ENCODE measurements around the gene CDCP1. TPM values are rescaled to one million over a fixed set of nuclear protein-coding genes. Genes with fewer than 3 reads are reported as not detected.
A peak's percentile ranks its signal among the peaks of the same experiment; 100 is the strongest.

CDCP1 gene
- polyA plus RNA-seq, 3 donors from 2014 or later = 1.1 to 3.3 (median 2.0) TPM

GRCh38 chr3:45105855-45106671 is 40.1 kb downstream of the CDCP1 start:
- peak overlapping the region in 5 of 6 donors; percentile 14 to 84 (median 43) for H3K27ac Mint-ChIP-seq
- no peaks in the 10 kb centered on the region for H3K9me3 Mint-ChIP-seq
- peaks cover 69 to 80% of the 10 kb centered on the region in 2 donors for H3K4me1 Mint-ChIP-seq
- peak overlapping the region; percentile 44 to 68 (median 54) for H3K4me3 Mint-ChIP-seq
- H3K36me3 Mint-ChIP-seq = peaks cover 0 to 4% (median 0%) of the 10 kb centered on the region in 3 donors
- DNase-seq = peak; percentile 78 to 82 (median 78)
- H3K27me3 Mint-ChIP-seq (ENCODE audit: low read depth in 3 of 3) = peaks cover 6 to 15% (median 15%) of the 10 kb centered on the region in 3 donors

GRCh38 chr3:45104715-45105711 is 41.2 kb downstream of the CDCP1 start:
- H3K27ac Mint-ChIP-seq = peak overlapping the region in 5 of 6 donors; percentile 14 to 84 (median 46)
- peaks cover 62 to 78% of the 10 kb centered on the region in 2 donors for H3K4me1 Mint-ChIP-seq
- H3K9me3 Mint-ChIP-seq = no peaks in the 10 kb centered on the region
- DNase-seq = no peak
- H3K4me3 Mint-ChIP-seq = peak overlapping the region; percentile 44 to 68 (median 54)
- peaks cover 10 to 22% (median 17%) of the 10 kb centered on the region in 3 donors for H3K27me3 Mint-ChIP-seq (ENCODE audit: low read depth in 3 of 3)
- H3K36me3 Mint-ChIP-seq = peaks cover 0 to 4% (median 0%) of the 10 kb centered on the region in 3 donors

- Mint-ChIP-seq H3K27ac (peak overlapping the region in 1 of 6 donors; percentile 12), H3K27me3 (ENCODE audit: low read depth in 3 of 3) (peaks cover 14 to 31% (median 17%) of the 10 kb centered on the region in 3 donors), H3K9me3 (no peaks in the 10 kb centered on the region), H3K4me1 (peaks cover 52 to 68% of the 10 kb centered on the region in 2 donors), H3K36me3 (peaks cover 0 to 4% (median 0%) of the 10 kb centered on the region in 3 donors), H3K4me3 (peak overlapping the region in 4 of 5 donors; percentile 27 to 53 (median 40))
- no peak for DNase-seq
Observed at GRCh38 chr3:45103753-45104714, 42.1 kb downstream of the CDCP1 start.

DNA sequence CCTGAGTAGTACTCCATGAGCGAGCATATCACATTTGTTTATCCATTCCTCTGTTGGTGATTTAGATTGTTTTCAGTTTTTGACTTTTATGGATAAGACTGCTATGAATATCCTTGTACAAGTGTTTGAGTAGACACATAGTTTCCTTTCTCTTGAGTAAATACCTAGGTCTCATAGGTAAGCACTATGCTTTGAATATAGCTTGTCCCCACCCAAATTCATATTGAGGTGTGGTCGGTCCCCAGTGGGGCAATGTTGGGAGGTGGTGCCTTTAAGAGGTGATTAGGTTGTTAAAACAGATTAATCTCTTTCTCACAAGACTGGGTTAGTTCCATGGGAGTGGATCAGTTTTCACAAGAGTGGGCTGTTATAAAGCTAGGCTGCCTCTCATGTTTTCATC is 42.8 kb downstream of the CDCP1 start:
- Mint-ChIP-seq H3K4me1 (peaks cover 52 to 66% of the 10 kb centered on the region in 2 donors), H3K4me3 (peak overlapping the region in 3 of 5 donors; percentile 23 to 34 (median 27)), H3K36me3 (peaks cover 0 to 4% (median 0%) of the 10 kb centered on the region in 3 donors)

DNA sequence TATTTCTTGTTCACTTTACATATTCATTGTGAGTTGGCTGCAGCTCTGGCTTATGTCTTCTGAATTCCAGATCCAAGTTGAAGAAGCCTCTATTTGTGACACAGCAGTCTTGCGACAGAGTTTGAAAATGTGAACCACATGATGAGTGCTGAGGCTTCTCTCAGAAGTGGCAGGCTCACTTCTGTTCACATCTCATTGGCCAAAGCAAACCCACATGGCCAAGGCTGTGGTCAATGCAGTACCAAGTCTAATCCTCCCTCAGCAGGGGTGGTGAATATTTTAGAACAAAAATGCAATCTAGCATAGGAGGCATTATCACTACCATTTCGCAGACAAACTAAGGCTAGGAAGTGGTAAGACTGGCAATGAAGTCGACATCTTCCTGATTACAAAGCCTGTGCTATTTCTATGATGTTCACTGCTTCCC is 45.2 kb downstream of the CDCP1 start:
- H3K9me3 Mint-ChIP-seq = no peaks in the 10 kb centered on the region
- H3K4me3 Mint-ChIP-seq = peak overlapping the region in 1 of 5 donors; percentile 27
- H3K27ac Mint-ChIP-seq = no peak overlapping the region
- H3K36me3 Mint-ChIP-seq = peaks cover 0 to 4% (median 0%) of the 10 kb centered on the region in 3 donors
- peaks cover 17 to 34% (median 20%) of the 10 kb centered on the region in 3 donors for H3K27me3 Mint-ChIP-seq (ENCODE audit: low read depth in 3 of 3)
- peak in 2 of 3 donors; percentile 27 to 31 for DNase-seq
- H3K4me1 Mint-ChIP-seq = peaks cover 34 to 45% of the 10 kb centered on the region in 2 donors

More for the DNA sequence above, 42.8 kb downstream of the CDCP1 start:
- Mint-ChIP-seq H3K9me3 (no peaks in the 10 kb centered on the region), H3K27me3 (ENCODE audit: low read depth in 3 of 3) (peaks cover 14 to 31% (median 17%) of the 10 kb centered on the region in 3 donors), H3K27ac (no peak overlapping the region)
- DNase-seq = no peak

- peaks cover 6 to 29% (median 13%) of the 10 kb centered on the region in 3 donors for H3K27me3 Mint-ChIP-seq (ENCODE audit: low read depth in 3 of 3)
- DNase-seq = no peak
Observed at GRCh38 chr3:45098310-45098709, 47.9 kb downstream of the CDCP1 start.

GRCh38 chr3:45097296-45097883 is 48.8 kb downstream of the CDCP1 start:
- no peak overlapping the region for H3K27ac Mint-ChIP-seq
- H3K4me1 Mint-ChIP-seq = peaks cover 3 to 13% of the 10 kb centered on the region in 2 donors
- H3K36me3 Mint-ChIP-seq = no peaks in the 10 kb centered on the region
- DNase-seq = no peak
- H3K27me3 Mint-ChIP-seq (ENCODE audit: low read depth in 3 of 3) = peaks cover 6 to 29% (median 13%) of the 10 kb centered on the region in 3 donors
- no peak overlapping the region for H3K4me3 Mint-ChIP-seq
- H3K9me3 Mint-ChIP-seq = no peaks in the 10 kb centered on the region

More at GRCh38 chr3:45098310-45098709, 47.9 kb downstream of the CDCP1 start:
- Mint-ChIP-seq H3K4me1 (peaks cover 8 to 18% of the 10 kb centered on the region in 2 donors), H3K4me3 (no peak overlapping the region), H3K27ac (no peak overlapping the region), H3K36me3 (no peaks in the 10 kb centered on the region), H3K9me3 (no peaks in the 10 kb centered on the region)

DNA sequence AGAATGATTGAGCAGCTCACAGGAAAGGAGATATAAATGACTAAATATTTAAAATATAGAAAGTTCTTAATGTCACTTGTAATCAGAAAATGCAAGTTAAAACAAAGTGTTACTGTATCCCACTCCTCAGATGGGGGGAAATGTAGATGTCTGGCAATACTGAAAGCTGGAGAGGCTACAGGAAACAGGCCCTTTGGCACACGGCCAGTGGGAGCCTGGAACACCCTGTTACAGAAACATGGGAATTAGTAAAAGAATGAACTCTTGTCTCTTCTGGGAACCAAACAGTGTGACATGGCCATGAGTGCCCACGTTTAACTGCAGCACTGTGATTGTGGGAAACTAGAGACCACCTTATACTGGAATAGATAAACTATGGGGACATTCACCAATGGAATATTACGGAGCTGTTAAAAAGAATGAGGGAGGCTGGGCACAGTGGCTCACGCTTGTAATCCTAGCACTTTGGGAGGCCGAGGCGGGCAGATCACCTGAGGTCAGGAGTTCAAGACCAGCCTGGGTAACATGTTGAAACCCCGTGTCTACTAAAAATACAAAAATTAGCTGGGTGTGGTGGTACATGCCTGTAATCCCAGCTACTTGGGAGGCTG is 50.2 kb downstream of the CDCP1 start:
- no peaks in the 10 kb centered on the region for H3K9me3 Mint-ChIP-seq
- DNase-seq = no peak
- no peak overlapping the region for H3K4me3 Mint-ChIP-seq
- no peak overlapping the region for H3K27ac Mint-ChIP-seq
- peaks cover 2 to 8% of the 10 kb centered on the region in 2 donors for H3K4me1 Mint-ChIP-seq
- H3K27me3 Mint-ChIP-seq (ENCODE audit: low read depth in 3 of 3) = peaks cover 5 to 36% (median 15%) of the 10 kb centered on the region in 3 donors
- no peaks in the 10 kb centered on the region for H3K36me3 Mint-ChIP-seq

- H3K9me3 Mint-ChIP-seq = no peaks in the 10 kb centered on the region
- no peak for DNase-seq
- no peak overlapping the region for H3K27ac Mint-ChIP-seq
- H3K4me1 Mint-ChIP-seq = no peaks in the 10 kb centered on the region
- H3K4me3 Mint-ChIP-seq = no peak overlapping the region
- H3K36me3 Mint-ChIP-seq = peaks cover 0 to 4% (median 0%) of the 10 kb centered on the region in 3 donors
- H3K27me3 Mint-ChIP-seq (ENCODE audit: low read depth in 3 of 3) = peaks cover 8 to 19% (median 8%) of the 10 kb centered on the region in 3 donors
Observed at GRCh38 chr3:45093176-45093575, 53.0 kb downstream of the CDCP1 start.

DNA sequence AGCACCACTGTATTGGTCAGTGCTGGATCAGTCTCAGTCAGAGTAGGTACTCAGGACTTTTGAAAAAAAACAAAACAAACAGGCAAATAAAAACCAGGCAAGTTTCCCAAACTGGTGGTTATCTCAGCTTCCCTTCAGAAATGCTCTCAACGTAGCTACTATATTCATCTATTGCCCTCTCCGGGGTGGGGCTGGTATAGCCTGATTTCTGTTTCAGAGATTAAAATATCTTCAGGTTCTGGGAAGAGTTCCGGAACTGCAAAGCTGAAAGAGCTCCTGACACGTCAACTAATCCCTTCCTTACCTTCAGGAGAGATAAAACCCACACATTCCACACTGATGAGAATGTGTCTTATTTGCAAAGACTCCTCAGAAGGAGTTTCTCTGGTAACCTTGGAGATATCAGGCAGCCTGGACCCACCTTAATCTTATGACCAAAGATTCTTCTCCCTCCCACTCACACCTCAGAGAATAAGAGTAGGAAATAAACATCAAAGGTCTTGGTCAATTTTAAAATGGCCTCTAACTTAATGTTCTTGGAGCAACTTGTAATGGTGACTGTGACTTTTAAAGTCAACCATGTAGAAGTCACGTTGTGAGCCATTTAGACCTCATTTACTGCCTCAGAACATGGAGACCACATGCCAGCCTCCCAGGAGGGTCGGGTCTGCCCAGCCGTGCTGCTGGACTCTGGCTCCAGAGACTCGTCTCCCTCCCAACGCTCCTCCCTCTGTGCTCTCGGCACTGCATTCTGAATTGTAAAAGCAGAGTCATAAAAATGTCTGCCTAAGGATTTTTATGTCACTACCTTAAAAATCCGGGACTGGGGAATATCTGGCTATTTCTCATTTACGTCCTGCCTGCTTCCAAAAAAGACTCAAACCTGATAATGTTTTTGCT is 53.8 kb downstream of the CDCP1 start:
- DNase-seq = no peak
- H3K9me3 Mint-ChIP-seq = no peaks in the 10 kb centered on the region
- no peak overlapping the region for H3K27ac Mint-ChIP-seq
- H3K4me3 Mint-ChIP-seq = no peak overlapping the region
- no peaks in the 10 kb centered on the region for H3K4me1 Mint-ChIP-seq
- peaks cover 0 to 4% (median 0%) of the 10 kb centered on the region in 3 donors for H3K36me3 Mint-ChIP-seq
- H3K27me3 Mint-ChIP-seq (ENCODE audit: low read depth in 3 of 3) = peaks cover 3 to 15% (median 6%) of the 10 kb centered on the region in 3 donors

- H3K4me3 Mint-ChIP-seq = no peak overlapping the region
- H3K36me3 Mint-ChIP-seq = peaks cover 0 to 4% (median 0%) of the 10 kb centered on the region in 3 donors
- no peaks in the 10 kb centered on the region for H3K4me1 Mint-ChIP-seq
- H3K27ac Mint-ChIP-seq = no peak overlapping the region
- DNase-seq = no peak
- no peaks in the 10 kb centered on the region for H3K9me3 Mint-ChIP-seq
- peaks cover 2 to 12% (median 6%) of the 10 kb centered on the region in 3 donors for H3K27me3 Mint-ChIP-seq (ENCODE audit: low read depth in 3 of 3)
Observed at GRCh38 chr3:45090855-45091254, 55.3 kb downstream of the CDCP1 start.
